NCI-H748 (cell line): ENCODE measurements around the gene PIP4P1.

ENCODE experiments used
- DNase-seq: peaks from one replicate; lab custom pipeline; 2025; ENCODE audit not compliant: unreplicated experiment; lab: John Stamatoyannopoulos, UW

The PIP4P1 gene

GRCh38 chr14:20438664-20439063 lies 22.6 kb downstream of the PIP4P1 start:
- no peak for DNase-seq

- DNase-seq: no peak
Measured at GRCh38 chr14:20436363-20436755, 24.9 kb downstream of the PIP4P1 start.

GRCh38 chr14:20435582-20436362 lies 25.5 kb downstream of the PIP4P1 start, which contains the start of gene KLHL33:
TSS of gene KLHL33 (minus strand) at chr14:20436166. CDS start at chr14:20435811, 355 bp downstream.
- no peak for DNase-seq

GRCh38 chr14:20434701-20435581 lies 26.3 kb downstream of the PIP4P1 start:
- no peak for DNase-seq

- DNase-seq: no peak
Measured at GRCh38 chr14:20429801-20430669, 31.2 kb downstream of the PIP4P1 start.

GRCh38 chr14:20428802-20429201 lies 32.4 kb downstream of the PIP4P1 start:
- DNase-seq: no peak

- DNase-seq: no peak
Measured at GRCh38 chr14:20428010-20428365, 33.2 kb downstream of the PIP4P1 start.

GRCh38 chr14:20427231-20428009 lies 33.8 kb downstream of the PIP4P1 start:
- DNase-seq: peak; percentile 9

- DNase-seq: no peak
Measured at GRCh38 chr14:20424851-20425250, 36.4 kb downstream of the PIP4P1 start.

- DNase-seq: no peak
Measured at GRCh38 chr14:20422886-20423285, 38.3 kb downstream of the PIP4P1 start.

- no peak for DNase-seq
Measured at GRCh38 chr14:20421267-20421666, 40.0 kb downstream of the PIP4P1 start.

- DNase-seq: no peak
Measured at GRCh38 chr14:20419419-20419818, 41.8 kb downstream of the PIP4P1 start.

GRCh38 chr14:20418501-20418909 lies 42.7 kb downstream of the PIP4P1 start:
- DNase-seq: no peak

- peak; percentile 65 for DNase-seq
Measured at GRCh38 chr14:20417250-20418186, 43.7 kb downstream of the PIP4P1 start.

- no peak for DNase-seq
Measured at GRCh38 chr14:20416223-20416622, 45.0 kb downstream of the PIP4P1 start.

GRCh38 chr14:20415782-20416206 lies 45.4 kb downstream of the PIP4P1 start:
- DNase-seq: peak; percentile 65

GRCh38 chr14:20413744-20414082 lies 47.5 kb downstream of the PIP4P1 start:
- DNase-seq: peak; percentile 35

GRCh38 chr14:20412876-20413743 lies 48.1 kb downstream of the PIP4P1 start, which contains the start of gene TEP1:
TSS of gene TEP1 (minus strand) at chr14:20413501. CDS start at chr14:20408439, 5,062 bp downstream.
- peak; percentile 86 for DNase-seq
